NB4 (cell line): ENCODE results near the gene AKIRIN1.

Source experiments
- DNase-seq: peaks from one replicate; pipeline ENCODE4 v3.0.0; 2010; ENCODE audit warnings: low read depth
- H3K4me3 ChIP-seq: one replicate; pipeline ENCODE4 v1.5.1; 2011; ENCODE audit warnings: mild to moderate bottlenecking, low read depth, low read length, moderate library complexity
- CTCF ChIP-seq: IDR thresholded peaks from one replicate; pipeline ENCODE4 v1.5.1; 2012; ENCODE audit warnings: low read depth, low read length
- MAX ChIP-seq: IDR thresholded peaks from 2 replicates; pipeline ENCODE4 v1.6.1; 2011; ENCODE audit warnings: low read depth, low read length
- MYC ChIP-seq: IDR thresholded peaks from 2 replicates; pipeline ENCODE4 v1.6.1; 2011; ENCODE audit warnings: low read depth, low read length
- POLR2A ChIP-seq: IDR thresholded peaks from 2 replicates; pipeline ENCODE4 v1.6.1; 2011; ENCODE audit warnings: mild to moderate bottlenecking; ENCODE audit not compliant: insufficient read length; ENCODE audit errors: extremely low read depth

Gene AKIRIN1

GRCh38 chr1:39021426-39021825 lies 30.4 kb downstream of the AKIRIN1 start:
- TF ChIP-seq POLR2A (no peak), MYC (no peak), CTCF (no peak), MAX (no peak)
- no peak overlapping the region for H3K4me3 ChIP-seq
- DNase-seq = no peak

- DNase-seq = no peak
- TF ChIP-seq CTCF (no peak), POLR2A (no peak), MYC (no peak), MAX (no peak)
- H3K4me3 ChIP-seq = no peak overlapping the region
These were observed 32.1 kb downstream of the AKIRIN1 start for GRCh38 chr1:39023140-39023539.

GRCh38 chr1:39026051-39026865 lies 35.2 kb downstream of the AKIRIN1 start, which contains the start of gene NDUFS5:
TSS of gene NDUFS5 (plus strand) at chr1:39026350. CDS start at chr1:39028725, 2,375 bp downstream.
- peak within 1 kb of the TSS; percentile 76 for H3K4me3 ChIP-seq
- DNase-seq = peak; percentile 93
- TF ChIP-seq MAX (peak; percentile 80), MYC (peak; percentile 75; the same call in 1 of the 2 replicates), CTCF (no peak), POLR2A (peak; percentile 96)

- H3K4me3 ChIP-seq = peak overlapping the region; percentile 76
- no peak for DNase-seq
- no peak for TF ChIP-seq CTCF
- no peak for TF ChIP-seq MAX
- TF ChIP-seq POLR2A = no peak
- TF ChIP-seq MYC = no peak
These were observed 35.9 kb downstream of the AKIRIN1 start for GRCh38 chr1:39026866-39027507.

- DNase-seq = no peak
- no peak overlapping the region for H3K4me3 ChIP-seq
- TF ChIP-seq CTCF = no peak
- no peak for TF ChIP-seq MYC
- no peak for TF ChIP-seq MAX
- no peak for TF ChIP-seq POLR2A
These were observed 43.1 kb downstream of the AKIRIN1 start for GRCh38 chr1:39034114-39034654.
